Liver (tissue), 9 donors: Measurements from ENCODE around the gene CSMD2. TPM values are rescaled to one million over a fixed set of nuclear protein-coding genes. Genes with fewer than 3 reads are reported as not detected.

Source experiments
- DNase-seq: peaks from one replicate; pipeline ENCODE4 v3.0.0-alpha.2; 2017; ENCODE audit warnings: low spot score
- H3K27ac ChIP-seq, 2 donors: one replicate each; pipeline ENCODE4 v1.7.0; 2013; ENCODE audit warnings: inconsistent platforms in 2 of 2, low read length in 2 of 2, control low read depth in 1 of 2, low read depth in 1 of 2, mild to moderate bottlenecking in 1 of 2
- H3K27me3 ChIP-seq, 4 donors: one replicate each; pipeline versions ENCODE4 v1.6.1 to v1.7.0; 2013; ENCODE audit warnings: low read length in 3 of 4, inconsistent platforms in 1 of 4, mild to moderate bottlenecking in 1 of 4, moderate library complexity in 1 of 4; ENCODE audit not compliant: control insufficient read depth in 4 of 4, insufficient read depth in 4 of 4
- H3K36me3 ChIP-seq, 4 donors: one replicate each; pipeline versions ENCODE4 v1.6.1 to v1.7.0; 2013; ENCODE audit warnings: low read length in 3 of 4, mild to moderate bottlenecking in 3 of 4, low read depth in 1 of 4, moderate library complexity in 1 of 4; ENCODE audit not compliant: control insufficient read depth in 4 of 4, insufficient read depth in 3 of 4
- H3K4me1 ChIP-seq, 4 donors: one replicate each; pipeline versions ENCODE4 v1.6.1 to v1.7.0; 2013; ENCODE audit warnings: low read length in 3 of 4, mild to moderate bottlenecking in 3 of 4, moderate library complexity in 1 of 4; ENCODE audit not compliant: control insufficient read depth in 4 of 4, insufficient read depth in 4 of 4
- H3K4me3 ChIP-seq, 3 donors: one replicate each; pipeline versions ENCODE4 v1.6.1 to v1.7.0; 2013; ENCODE audit warnings: low read length in 3 of 3, control low read depth in 1 of 3, low read depth in 1 of 3, mild to moderate bottlenecking in 1 of 3
- H3K9ac ChIP-seq, 2 donors: one replicate each; pipeline ENCODE4 v1.7.0; 2013; ENCODE audit warnings: low read length in 2 of 2, mild to moderate bottlenecking in 2 of 2, moderate library complexity in 2 of 2, control low read depth in 1 of 2, low read depth in 1 of 2
- H3K9me3 ChIP-seq, 4 donors: one replicate each; pipeline versions ENCODE4 v1.6.1 to v1.7.0; 2013; ENCODE audit warnings: low read length in 3 of 4; ENCODE audit not compliant: control insufficient read depth in 4 of 4
- ATF3 ChIP-seq: IDR thresholded peaks from 2 replicates; pipeline ENCODE4 v1.6.1; 2016; ENCODE audit warnings: antibody characterized with exemption
- CTCF ChIP-seq: fragments of 150-350 bp; IDR thresholded peaks from 2 replicates; pipeline ENCODE4 v1.5.1; 2017; ENCODE audit warnings: improper control_type of control experiment, low read depth, low read length; ENCODE audit not compliant: missing input control
- EGR1 ChIP-seq, 2 donors: IDR thresholded peaks; 2 replicates each; pipeline ENCODE4 v1.6.1; 2016 to 2018; ENCODE audit warnings: antibody characterized with exemption in 2 of 2, low read depth in 2 of 2
- FOXA1 ChIP-seq: IDR thresholded peaks from 2 replicates; pipeline ENCODE4 v1.6.1; 2016; ENCODE audit warnings: antibody characterized with exemption
- FOXA2 ChIP-seq: IDR thresholded peaks from 2 replicates; pipeline ENCODE4 v1.6.1; 2016; ENCODE audit warnings: antibody characterized with exemption
- GABPA ChIP-seq, 2 donors: IDR thresholded peaks in 1 of 2; conservative IDR thresholded peaks in 1 of 2; 2 replicates each; pipeline ENCODE4 v1.6.1; 2016; ENCODE audit warnings: antibody characterized with exemption in 2 of 2, mild to moderate bottlenecking in 1 of 2, moderate library complexity in 1 of 2
- HNF4A ChIP-seq, 2 donors: conservative IDR thresholded peaks; 2 replicates each; pipeline ENCODE4 v1.6.1; 2016; ENCODE audit warnings: antibody characterized with exemption in 2 of 2, mild to moderate bottlenecking in 2 of 2
- HNF4G ChIP-seq: IDR thresholded peaks from 2 replicates; pipeline ENCODE4 v1.6.1; 2016; ENCODE audit warnings: antibody characterized with exemption
- JUND ChIP-seq, 2 donors: IDR thresholded peaks; 2 replicates each; pipeline ENCODE4 v1.6.1; 2016; ENCODE audit warnings: antibody characterized with exemption in 2 of 2
- MAX ChIP-seq: IDR thresholded peaks from 2 replicates; pipeline ENCODE4 v1.6.1; 2016; ENCODE audit warnings: antibody characterized with exemption
- NR2F2 ChIP-seq: IDR thresholded peaks from 2 replicates; pipeline ENCODE4 v1.6.1; 2016; ENCODE audit warnings: antibody characterized with exemption
- RAD21 ChIP-seq, 2 donors: IDR thresholded peaks; 2 replicates each; pipeline ENCODE4 v1.6.1; 2016; ENCODE audit warnings: antibody characterized with exemption in 2 of 2, mild to moderate bottlenecking in 2 of 2
- REST ChIP-seq: IDR thresholded peaks from 2 replicates; pipeline ENCODE4 v1.6.1; 2016; ENCODE audit warnings: antibody characterized with exemption, mild to moderate bottlenecking
- RXRA ChIP-seq, 2 donors: IDR thresholded peaks; 2 replicates each; pipeline ENCODE4 v1.6.1; 2017 to 2018; ENCODE audit warnings: antibody characterized with exemption in 2 of 2, mild to moderate bottlenecking in 1 of 2
- SP1 ChIP-seq: IDR thresholded peaks from 2 replicates; pipeline ENCODE4 v1.6.1; 2018; ENCODE audit warnings: antibody characterized with exemption, mild to moderate bottlenecking
- TAF1 ChIP-seq: conservative IDR thresholded peaks from 2 replicates; pipeline ENCODE4 v1.6.1; 2016; ENCODE audit warnings: antibody characterized with exemption, mild to moderate bottlenecking
- YY1 ChIP-seq: IDR thresholded peaks from 2 replicates; pipeline ENCODE4 v1.6.1; 2016; ENCODE audit warnings: antibody characterized with exemption, mild to moderate bottlenecking
- ZBTB33 ChIP-seq: IDR thresholded peaks from 2 replicates; pipeline ENCODE4 v1.6.1; 2016; ENCODE audit warnings: antibody characterized with exemption
- WGBS: extraction: QIAGEN DNeasy Blood & Tissue Kit; methylation state at CpG from one replicate; pipeline ENCODE4 v1.1.7; 2013; 5-methylcytosine and 5-hydroxymethylcytosine counted together
- polyA plus RNA-seq, 2 donors: library from polyadenylated mRNA; stranded (reverse) in 1 of 2; unstranded in 1 of 2; fragments of 200-250 nt in 1 of 2; fragments of >200 nt in 1 of 2; fragmentation: Nextera tagmentation in 1 of 2; extraction: Ambion mirVana in 1 of 2; gene quantifications; one replicate each; pipeline versions ENCODE4 v1.2.1 to v1.2.3, GENCODE V29; 2013 to 2015
- total RNA-seq, 2 donors: library from RNA; depleted of rRNA; stranded (reverse); fragments of >200 nt; gene quantifications; one replicate each; pipeline ENCODE4 v1.2.3, GENCODE V29; 2014
- donor health status: healthy.
- donor health status: healthy.
- donor health status: healthy.
- donor health status: healthy.
- donor health status: healthy.

CSMD2 gene
- total and polyA plus RNA-seq, 4 donors: 0.08 to 0.09 TPM; not detected in 2

GRCh38 chr1:33824971-33825370 is 340.1 kb downstream of the CSMD2 start:
- Histone ChIP-seq H3K27ac (no peak overlapping the region), H3K27me3 (peaks cover 0 to 2% (median 0%) of the 10 kb centered on the region in 4 donors), H3K9me3 (no peaks in the 10 kb centered on the region), H3K36me3 (no peaks in the 10 kb centered on the region), H3K4me3 (no peak overlapping the region), H3K4me1 (no peaks in the 10 kb centered on the region), H3K9ac (no peak overlapping the region)
- DNase-seq: no peak
- TF ChIP-seq RXRA (IDR thresholded peaks at IDR 0.05) (no peak), FOXA1 (no peak), NR2F2 (no peak), CTCF (no peak), RAD21 (IDR thresholded peaks at IDR 0.05) (no peak), HNF4A (conservative IDR thresholded peaks at IDR 0.05) (no peak), JUND (IDR thresholded peaks at IDR 0.05) (no peak), FOXA2 (no peak), TAF1 (no peak), GABPA (IDR thresholded peaks at IDR 0.05 in 1 of 2, conservative IDR thresholded peaks at IDR 0.05 in 1 of 2) (no peak), MAX (no peak), EGR1 (IDR thresholded peaks at IDR 0.05; ENCODE audit: low read depth in 2 of 2) (no peak), ATF3 (no peak), REST (no peak), SP1 (no peak), YY1 (no peak), HNF4G (no peak), ZBTB33 (no peak)
- 71% methylated on average over 1 of the region's 1 CpG for WGBS
